HG02973 (cell line): Measurements from ENCODE around the gene HENMT1.

Experiments
- ATAC-seq: cut with Tn5 transposase; IDR thresholded peaks from one replicate; pipeline ENCODE4 v1.9.1; 2021; ENCODE audit warnings: moderate library complexity; ENCODE audit not compliant: unreplicated experiment

Gene HENMT1

GRCh38 chr1:108628665-108629064, 32.2 kb downstream of the HENMT1 start:
- no peak for ATAC-seq

GRCh38 chr1:108627951-108628350, 32.9 kb downstream of the HENMT1 start:
- no peak for ATAC-seq

GRCh38 chr1:108627256-108627655, 33.6 kb downstream of the HENMT1 start:
- ATAC-seq, result no peak

- ATAC-seq, result no peak
Measured at GRCh38 chr1:108624069-108624468, 36.8 kb downstream of the HENMT1 start.

- ATAC-seq, result no peak
Measured at GRCh38 chr1:108617724-108618056, 43.2 kb downstream of the HENMT1 start.

GRCh38 chr1:108617008-108617723, 43.7 kb downstream of the HENMT1 start:
- ATAC-seq, result no peak

- ATAC-seq, result no peak
Measured at GRCh38 chr1:108615544-108615943, 45.3 kb downstream of the HENMT1 start.

GRCh38 chr1:108612496-108612895, 48.4 kb downstream of the HENMT1 start:
- no peak for ATAC-seq

GRCh38 chr1:108611984-108612383, 48.9 kb downstream of the HENMT1 start:
- ATAC-seq, result no peak

GRCh38 chr1:108610073-108610472, 50.8 kb downstream of the HENMT1 start:
- no peak for ATAC-seq

GRCh38 chr1:108609483-108610049, 51.3 kb downstream of the HENMT1 start:
- ATAC-seq, result no peak

GRCh38 chr1:108606478-108606877, 54.4 kb downstream of the HENMT1 start:
- ATAC-seq, result no peak

- ATAC-seq, result no peak
Measured at GRCh38 chr1:108605633-108606032, 55.3 kb downstream of the HENMT1 start.

GRCh38 chr1:108601708-108602410, 59.0 kb downstream of the HENMT1 start:
- no peak for ATAC-seq

- no peak for ATAC-seq
Measured at GRCh38 chr1:108600504-108600903, 60.4 kb downstream of the HENMT1 start.

- no peak for ATAC-seq
Measured at GRCh38 chr1:108598340-108598739, 62.6 kb downstream of the HENMT1 start.
